H7 (cell line): ENCODE results near the gene ASB4. TPM values are rescaled to one million over a fixed set of nuclear protein-coding genes. Genes with fewer than 3 reads are reported as not detected.
"Not testable (repeated sequence)": the region's sequence is repeated elsewhere in the genome, so short reads cannot be mapped to it uniquely, and the experiment has no call there.

ENCODE experiments used
- DNase-seq: peaks from one replicate; pipeline ENCODE4 v3.0.0; 2012
- H3K27me3 ChIP-seq: 2 replicates; pipeline ENCODE4 v1.6.0; 2011; ENCODE audit warnings: mild to moderate bottlenecking, low read length; ENCODE audit not compliant: control insufficient read depth, insufficient read depth
- H3K36me3 ChIP-seq: replicated peaks from 2 replicates; pipeline ENCODE4 v1.5.1; 2011; ENCODE audit warnings: low read length; ENCODE audit not compliant: control insufficient read depth, insufficient read depth
- H3K4me3 ChIP-seq: 2 replicates; pipeline ENCODE4 v1.5.1; 2011; ENCODE audit warnings: low read depth, mild to moderate bottlenecking, control low read depth, low read length, moderate library complexity; ENCODE audit not compliant: insufficient read depth
- total RNA-seq: library from RNA; depleted of rRNA; stranded (reverse); fragments of >200 nt; shearing (Covaris generic); gene quantifications from 2 replicates; pipeline ENCODE4 v1.2.3, GENCODE V29; 2014

The ASB4 gene
- total RNA-seq, 1 experiment from 2014 or later = not detected

DNA sequence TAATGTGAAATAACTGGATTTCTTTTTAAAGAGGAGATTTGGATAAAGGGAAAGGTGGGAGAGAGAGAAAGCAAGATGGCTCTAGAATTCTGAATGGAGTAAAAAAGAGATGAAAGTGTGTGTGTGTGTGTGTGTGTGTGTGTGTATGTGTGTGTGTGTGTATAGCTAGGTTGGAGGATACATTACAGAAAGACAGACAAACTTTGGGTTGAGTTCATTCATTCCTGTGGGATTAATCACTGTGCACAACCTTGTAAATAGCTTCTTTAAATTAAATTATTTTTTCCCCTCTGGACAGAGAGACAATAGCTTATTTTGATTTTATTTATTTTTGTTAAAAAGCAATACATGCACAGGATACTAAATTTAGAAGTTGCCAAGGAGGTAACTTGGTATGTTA is 7.5 kb downstream of the ASB4 start:
- no peaks in the 10 kb centered on the region for H3K36me3 ChIP-seq
- DNase-seq = no peak
- H3K27me3 ChIP-seq = no peaks in the 10 kb centered on the region
- H3K4me3 ChIP-seq = no peak overlapping the region

DNA sequence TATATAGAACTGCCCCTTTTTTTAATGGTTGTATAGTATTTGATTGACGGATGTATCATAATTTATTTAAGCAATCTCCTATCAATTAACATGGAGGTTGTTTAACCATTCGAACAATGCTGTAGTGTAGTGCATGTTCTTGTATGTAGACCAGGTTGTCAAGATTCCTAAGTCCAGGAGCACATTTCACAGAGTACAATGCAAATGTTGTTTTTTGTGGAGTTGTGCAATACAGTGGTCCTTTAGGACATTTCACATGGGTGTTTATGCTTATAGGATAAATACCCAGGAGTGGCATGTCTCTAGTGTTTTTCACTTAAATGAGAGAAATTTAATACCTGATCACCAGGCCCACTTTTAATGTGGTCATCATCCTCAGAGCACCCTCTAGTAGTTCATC is 8.1 kb downstream of the ASB4 start:
- H3K36me3 ChIP-seq = no peaks in the 10 kb centered on the region
- no peaks in the 10 kb centered on the region for H3K27me3 ChIP-seq
- no peak for DNase-seq
- no peak overlapping the region for H3K4me3 ChIP-seq

GRCh38 chr7:95501261-95501832 is 15.6 kb downstream of the ASB4 start:
- Histone ChIP-seq H3K4me3 (no peak overlapping the region), H3K27me3 (no peaks in the 10 kb centered on the region), H3K36me3 (no peaks in the 10 kb centered on the region)
- peak; percentile 4 for DNase-seq

GRCh38 chr7:95502403-95502802 is 16.7 kb downstream of the ASB4 start:
- Histone ChIP-seq H3K4me3 (no peak overlapping the region), H3K27me3 (no peaks in the 10 kb centered on the region), H3K36me3 (no peaks in the 10 kb centered on the region)
- DNase-seq = no peak

DNA sequence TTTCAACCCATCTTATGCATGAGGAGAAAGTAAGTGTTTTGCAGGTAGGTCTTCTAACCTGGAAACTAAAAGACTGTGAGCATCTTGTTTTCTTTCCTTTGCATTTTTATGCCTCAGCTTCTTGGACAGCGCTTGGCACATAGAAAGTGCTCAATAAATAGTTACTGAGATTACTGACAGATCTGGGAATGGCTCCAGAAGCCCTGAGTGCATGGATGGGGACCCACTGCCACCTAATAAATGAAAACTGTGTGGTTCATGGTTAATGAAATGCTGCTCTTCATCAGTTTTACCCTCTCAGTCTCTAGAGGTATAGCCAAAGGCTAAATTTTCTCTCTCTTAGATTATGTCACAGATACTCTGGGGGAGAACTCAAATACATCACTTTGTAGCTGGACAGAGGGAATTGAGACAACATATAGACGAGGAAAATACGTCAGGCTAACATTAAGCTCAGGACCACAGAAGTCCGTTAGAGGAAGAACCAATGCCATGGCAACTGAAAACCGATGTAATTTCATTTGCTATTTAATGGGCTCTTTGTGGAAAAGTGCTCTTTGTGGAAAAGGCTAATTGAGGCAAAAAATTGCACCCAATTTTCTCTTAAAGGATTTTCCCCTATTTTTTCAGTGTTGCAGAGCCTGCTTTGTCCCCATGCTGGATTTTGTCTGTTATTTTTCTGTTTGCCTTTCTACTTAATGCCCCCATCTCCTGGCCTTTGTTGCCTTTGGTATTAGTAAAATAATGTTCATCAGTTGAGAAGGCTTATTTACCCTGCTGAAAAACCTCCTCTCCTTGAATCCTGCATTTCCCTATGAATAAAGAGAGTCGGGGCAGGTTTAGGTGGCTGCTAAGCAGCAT is 17.8 kb downstream of the ASB4 start:
- Histone ChIP-seq H3K36me3 (no peaks in the 10 kb centered on the region), H3K4me3 (no peak overlapping the region), H3K27me3 (no peaks in the 10 kb centered on the region)
- DNase-seq = no peak

- DNase-seq, H3K4me3 ChIP-seq, H3K27me3 ChIP-seq, H3K36me3 ChIP-seq: not testable (repeated sequence)
Measured at GRCh38 chr7:95504132-95504588, 18.4 kb downstream of the ASB4 start.

GRCh38 chr7:95508780-95509179 is 23.0 kb downstream of the ASB4 start:
- no peak for DNase-seq
- Histone ChIP-seq H3K27me3 (no peaks in the 10 kb centered on the region), H3K36me3 (no peaks in the 10 kb centered on the region), H3K4me3 (no peak overlapping the region)

- Histone ChIP-seq H3K4me3 (no peak overlapping the region), H3K27me3 (no peaks in the 10 kb centered on the region), H3K36me3 (no peaks in the 10 kb centered on the region)
- peak; percentile 32 for DNase-seq
Measured at GRCh38 chr7:95509199-95509598, 23.5 kb downstream of the ASB4 start.

DNA sequence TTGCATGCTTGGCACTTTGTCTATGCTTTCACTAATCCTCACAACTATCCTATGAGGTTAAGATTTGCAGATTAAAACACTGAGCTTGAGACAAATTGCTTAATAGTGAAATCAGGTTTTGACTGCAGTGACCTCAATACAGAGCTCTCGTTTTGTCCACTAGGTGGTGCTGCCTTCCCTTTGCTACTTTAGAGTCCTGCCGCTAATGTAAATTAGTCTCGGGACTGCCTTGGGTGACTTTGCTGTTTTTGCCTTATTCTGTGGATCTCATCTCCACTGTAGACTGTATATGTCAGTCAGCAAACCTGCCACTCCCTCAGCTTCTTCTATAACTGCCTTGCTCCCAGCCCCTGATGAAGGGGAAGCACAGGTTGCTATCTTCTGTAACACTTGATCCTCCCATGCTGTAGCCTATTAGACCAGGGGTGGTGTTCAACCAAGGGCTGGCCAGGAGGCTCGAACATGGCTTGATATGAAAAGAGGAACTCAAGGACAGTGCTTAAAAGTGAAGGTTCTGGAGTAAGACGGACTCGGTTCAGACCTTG is 26.0 kb downstream of the ASB4 start:
- no peaks in the 10 kb centered on the region for H3K36me3 ChIP-seq
- DNase-seq = peak; percentile 19
- no peaks in the 10 kb centered on the region for H3K27me3 ChIP-seq
- H3K4me3 ChIP-seq = no peak overlapping the region

DNA sequence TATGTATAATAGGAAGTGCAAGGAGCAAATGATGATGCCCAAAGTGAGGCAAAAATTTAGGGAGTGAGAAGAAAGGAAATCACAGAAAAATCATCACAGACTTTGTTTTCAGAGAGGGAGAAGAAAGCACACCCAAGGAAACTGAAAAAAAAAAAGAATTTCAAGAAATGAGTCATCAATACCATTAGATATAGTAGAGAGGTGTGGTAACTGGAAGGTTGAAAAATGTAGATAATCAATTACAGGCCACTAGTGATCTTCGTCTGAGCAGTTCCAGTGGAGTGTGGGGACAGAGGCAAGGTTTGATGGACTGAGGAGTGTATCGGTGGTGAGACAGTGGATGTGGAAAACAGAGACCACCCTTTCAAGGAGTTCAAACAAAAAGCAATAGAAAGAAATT is 31.7 kb downstream of the ASB4 start:
- H3K27me3 ChIP-seq = no peaks in the 10 kb centered on the region
- H3K4me3 ChIP-seq = no peak overlapping the region
- no peak for DNase-seq
- H3K36me3 ChIP-seq = no peaks in the 10 kb centered on the region

GRCh38 chr7:95517870-95518269 is 32.1 kb downstream of the ASB4 start:
- H3K27me3 ChIP-seq = no peaks in the 10 kb centered on the region
- no peaks in the 10 kb centered on the region for H3K36me3 ChIP-seq
- no peak for DNase-seq
- no peak overlapping the region for H3K4me3 ChIP-seq

- H3K4me3 ChIP-seq = no peak overlapping the region
- H3K27me3 ChIP-seq = no peaks in the 10 kb centered on the region
- DNase-seq = no peak
- no peaks in the 10 kb centered on the region for H3K36me3 ChIP-seq
Measured at GRCh38 chr7:95520136-95520535, 34.4 kb downstream of the ASB4 start.

- no peak for DNase-seq
Measured at GRCh38 chr7:95525503-95525902, 39.8 kb downstream of the ASB4 start.

GRCh38 chr7:95526128-95526738 is 40.5 kb downstream of the ASB4 start:
- H3K36me3 ChIP-seq = no peaks in the 10 kb centered on the region
- no peak overlapping the region for H3K4me3 ChIP-seq
- no peaks in the 10 kb centered on the region for H3K27me3 ChIP-seq
- DNase-seq = no peak

More at GRCh38 chr7:95525503-95525902, 39.8 kb downstream of the ASB4 start:
- Histone ChIP-seq H3K4me3 (no peak overlapping the region), H3K36me3 (no peaks in the 10 kb centered on the region), H3K27me3 (no peaks in the 10 kb centered on the region)
